ENCODE measurements around the gene DNAJC3.

DNA sequence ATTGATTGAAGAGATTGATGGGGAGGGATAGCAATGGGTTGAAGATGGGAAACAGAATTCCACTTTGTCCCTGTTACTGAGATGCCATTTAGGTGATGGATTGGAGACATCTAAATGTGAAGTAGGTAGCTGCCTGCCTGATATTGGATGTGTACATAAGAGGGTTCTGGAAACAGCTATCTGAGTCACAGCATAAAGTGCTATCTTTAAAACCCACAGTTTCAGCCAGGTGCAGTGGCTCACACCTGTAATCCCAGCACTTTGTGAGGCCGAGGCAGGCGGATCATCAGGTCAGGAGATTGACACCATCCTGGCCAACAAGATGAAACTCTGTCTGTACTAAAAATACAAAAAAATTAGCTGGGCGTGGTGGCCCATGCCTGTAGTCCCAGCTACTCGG is 72.6 kb downstream of the DNAJC3 start:
- no peak for TF ChIP-seq POLR2AphosphoS5 (IDR thresholded peaks at IDR 0.05)
- TF ChIP-seq, protein P1, sequence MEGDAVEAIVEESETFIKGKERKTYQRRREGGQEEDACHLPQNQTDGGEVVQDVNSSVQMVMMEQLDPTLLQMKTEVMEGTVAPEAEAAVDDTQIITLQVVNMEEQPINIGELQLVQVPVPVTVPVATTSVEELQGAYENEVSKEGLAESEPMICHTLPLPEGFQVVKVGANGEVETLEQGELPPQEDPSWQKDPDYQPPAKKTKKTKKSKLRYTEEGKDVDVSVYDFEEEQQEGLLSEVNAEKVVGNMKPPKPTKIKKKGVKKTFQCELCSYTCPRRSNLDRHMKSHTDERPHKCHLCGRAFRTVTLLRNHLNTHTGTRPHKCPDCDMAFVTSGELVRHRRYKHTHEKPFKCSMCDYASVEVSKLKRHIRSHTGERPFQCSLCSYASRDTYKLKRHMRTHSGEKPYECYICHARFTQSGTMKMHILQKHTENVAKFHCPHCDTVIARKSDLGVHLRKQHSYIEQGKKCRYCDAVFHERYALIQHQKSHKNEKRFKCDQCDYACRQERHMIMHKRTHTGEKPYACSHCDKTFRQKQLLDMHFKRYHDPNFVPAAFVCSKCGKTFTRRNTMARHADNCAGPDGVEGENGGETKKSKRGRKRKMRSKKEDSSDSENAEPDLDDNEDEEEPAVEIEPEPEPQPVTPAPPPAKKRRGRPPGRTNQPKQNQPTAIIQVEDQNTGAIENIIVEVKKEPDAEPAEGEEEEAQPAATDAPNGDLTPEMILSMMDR (IDR thresholded peaks at IDR 0.05): no peak
